PC-3 (cell line): ENCODE measurements around the gene CSNK1A1. TPM values are rescaled to one million over a fixed set of nuclear protein-coding genes. Genes with fewer than 3 reads are reported as not detected.

Experiments used
- ATAC-seq: fragments of 200-7000 bp; cut with Tn5 transposase; 2 replicates; pipeline ENCODE4 v1.9.1; 2020; ENCODE audit warnings: mild to moderate bottlenecking, moderate library complexity
- BruUV-seq: library from RNA; stranded (reverse); fragments of 400-500 nt; replicated peaks from 2 replicates; lab custom pipeline; 2021; lab: Mats Ljungman, UMichigan
- CTCF ChIA-PET: fragments of 300-600 bp; sonication (Branson Sonifier 250); formaldehyde crosslinking; loops from one replicate; lab custom pipeline; 2022; ENCODE audit warnings: antibody characterized with exemption; lab: Charles Lee
- POLR2A ChIA-PET: fragments of 300-600 bp; sonication (Branson Sonifier 250); formaldehyde crosslinking; loops from one replicate; lab custom pipeline; 2022; ENCODE audit warnings: antibody characterized with exemption; ENCODE audit not compliant: unreplicated experiment; lab: Charles Lee
- DNase-seq: peaks from one replicate; pipeline ENCODE4 v3.0.0-alpha.2; 2015
- H2AFZ ChIP-seq: fragments of 300-600 bp; sonication (generic); 2 replicates; pipeline ENCODE4 v1.6.0; 2016; ENCODE audit warnings: antibody characterized with exemption, low read length
- H3F3A ChIP-seq: fragments of 300-600 bp; sonication (generic); one replicate; pipeline ENCODE4 v1.6.0; 2017; ENCODE audit warnings: antibody characterized with exemption, low read length, control low read depth, mild to moderate bottlenecking; ENCODE audit not compliant: unreplicated experiment
- H3K27ac ChIP-seq: fragments of 300-600 bp; sonication (generic); 2 replicates; pipeline ENCODE4 v1.5.1; 2016; ENCODE audit warnings: mild to moderate bottlenecking, low read length
- H3K27me3 ChIP-seq: fragments of 300-600 bp; sonication (generic); 2 replicates; pipeline ENCODE4 v1.6.1; 2016; ENCODE audit warnings: low read length, mixed read lengths
- H3K36me3 ChIP-seq: fragments of 300-600 bp; sonication (generic); 2 replicates; pipeline ENCODE4 v1.6.1; 2016; ENCODE audit warnings: low read depth, mixed run types, low read length, mixed read lengths
- H3K4me1 ChIP-seq: fragments of 300-600 bp; sonication (generic); 2 replicates; pipeline ENCODE4 v1.5.1; 2016; ENCODE audit warnings: low read length; ENCODE audit not compliant: insufficient read depth
- H3K4me2 ChIP-seq: fragments of 300-600 bp; sonication (generic); 2 replicates; pipeline ENCODE4 v1.6.0; 2016; ENCODE audit warnings: low read length
- H3K4me3 ChIP-seq: fragments of 300-600 bp; sonication (generic); 2 replicates; pipeline ENCODE4 v1.5.1; 2016; ENCODE audit warnings: mild to moderate bottlenecking, low read length, mixed read lengths
- H3K79me2 ChIP-seq: fragments of 300-600 bp; sonication (generic); 2 replicates; pipeline ENCODE4 v1.6.1; 2017; ENCODE audit warnings: low read length, mixed read lengths
- H3K9ac ChIP-seq: fragments of 300-600 bp; sonication (generic); 2 replicates; pipeline ENCODE4 v1.6.0; 2016; ENCODE audit warnings: mild to moderate bottlenecking, low read length
- H3K9me2 ChIP-seq: fragments of 300-600 bp; sonication (generic); replicated peaks from 2 replicates; pipeline ENCODE4 v1.6.1; 2016; ENCODE audit warnings: mixed run types, low read length, mixed read lengths
- H3K9me3 ChIP-seq: fragments of 300-600 bp; sonication (generic); 2 replicates; pipeline ENCODE4 v1.6.1; 2016; ENCODE audit warnings: low read length, mixed read lengths
- H4K20me1 ChIP-seq: fragments of 300-600 bp; sonication (generic); 2 replicates; pipeline ENCODE4 v1.6.1; 2016; ENCODE audit warnings: low read length, mixed read lengths
- EZH2 ChIP-seq: fragments of 300-600 bp; sonication (generic); IDR thresholded peaks from one replicate; pipeline ENCODE4 v1.6.1; 2017; ENCODE audit warnings: antibody characterized with exemption, mild to moderate bottlenecking, low read length; ENCODE audit not compliant: unreplicated experiment
- EZH2phosphoT487 ChIP-seq: fragments of 300-600 bp; sonication (generic); IDR thresholded peaks from 2 replicates; pipeline ENCODE4 v1.6.1; 2018; ENCODE audit warnings: mild to moderate bottlenecking, antibody characterized with exemption, low read length, borderline replicate concordance
- intact Hi-C: fragments of 100-400 bp; cut with micrococcal nuclease; formaldehyde crosslinking; loops from 2 replicates; pipeline ENCODE4 v1.9.0; 2023
- total RNA-seq: library from RNA; depleted of rRNA; stranded (reverse); fragments of >200 nt; gene quantifications from 2 replicates; pipeline ENCODE4 v1.2.3, GENCODE V29; 2014
- TF ChIP-seq, protein P1 (sequence below): fragments of 300-600 bp; sonication (generic); conservative IDR thresholded peaks from 2 replicates; pipeline ENCODE4 v1.5.1; 2017; ENCODE audit warnings: antibody characterized with exemption, low read depth, mild to moderate bottlenecking, low read length

The CSNK1A1 gene
- total RNA-seq, 1 experiment from 2014 or later, result 586 TPM

DNA sequence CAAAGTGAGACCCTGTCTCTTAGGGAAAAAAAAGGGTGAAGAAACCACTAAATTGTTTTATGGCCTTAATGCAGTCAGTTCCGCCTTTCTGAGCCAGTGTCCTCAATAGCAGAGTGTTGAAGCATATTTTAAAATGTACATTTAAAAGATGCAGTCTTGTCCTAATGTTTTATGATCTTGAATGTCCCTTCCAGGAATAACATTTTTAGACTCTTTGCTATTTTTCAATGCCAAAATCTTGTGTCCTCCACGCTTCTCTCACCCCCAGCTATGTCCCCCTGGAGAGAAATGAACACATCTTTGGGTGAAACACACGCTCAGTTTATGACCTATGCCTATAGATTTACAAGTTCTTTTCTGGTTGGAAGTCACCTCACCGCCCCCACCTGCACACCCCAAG is 69.8 kb downstream of the CSNK1A1 start:
- no peak overlapping the region for H3K4me2 ChIP-seq
- H3K79me2 ChIP-seq, result no peaks in the 10 kb centered on the region
- no peaks in the 10 kb centered on the region for H4K20me1 ChIP-seq
- H3K9me2 ChIP-seq, result no peaks in the 10 kb centered on the region
- no peak for DNase-seq
- no peaks in the 10 kb centered on the region for H3K36me3 ChIP-seq
- no peaks in the 10 kb centered on the region for H3K27me3 ChIP-seq
- no peaks in the 10 kb centered on the region for H3K9me3 ChIP-seq
- POLR2A ChIA-PET, result interaction anchor here (0.6 kb wide), 1 partner anchor 42 kb away, joined by 3 read pairs; no protein-coding TSS in a partner anchor
- peak overlapping the region; percentile 81; the same call in 1 of the 2 replicates for H3K27ac ChIP-seq
- TF ChIP-seq, protein P1, sequence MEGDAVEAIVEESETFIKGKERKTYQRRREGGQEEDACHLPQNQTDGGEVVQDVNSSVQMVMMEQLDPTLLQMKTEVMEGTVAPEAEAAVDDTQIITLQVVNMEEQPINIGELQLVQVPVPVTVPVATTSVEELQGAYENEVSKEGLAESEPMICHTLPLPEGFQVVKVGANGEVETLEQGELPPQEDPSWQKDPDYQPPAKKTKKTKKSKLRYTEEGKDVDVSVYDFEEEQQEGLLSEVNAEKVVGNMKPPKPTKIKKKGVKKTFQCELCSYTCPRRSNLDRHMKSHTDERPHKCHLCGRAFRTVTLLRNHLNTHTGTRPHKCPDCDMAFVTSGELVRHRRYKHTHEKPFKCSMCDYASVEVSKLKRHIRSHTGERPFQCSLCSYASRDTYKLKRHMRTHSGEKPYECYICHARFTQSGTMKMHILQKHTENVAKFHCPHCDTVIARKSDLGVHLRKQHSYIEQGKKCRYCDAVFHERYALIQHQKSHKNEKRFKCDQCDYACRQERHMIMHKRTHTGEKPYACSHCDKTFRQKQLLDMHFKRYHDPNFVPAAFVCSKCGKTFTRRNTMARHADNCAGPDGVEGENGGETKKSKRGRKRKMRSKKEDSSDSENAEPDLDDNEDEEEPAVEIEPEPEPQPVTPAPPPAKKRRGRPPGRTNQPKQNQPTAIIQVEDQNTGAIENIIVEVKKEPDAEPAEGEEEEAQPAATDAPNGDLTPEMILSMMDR, result no peak
- TF ChIP-seq EZH2phosphoT487 (no peak), EZH2 (no peak)
- no peak overlapping the region for H3K9ac ChIP-seq
- no peak for ATAC-seq
- H3F3A ChIP-seq, result peaks cover 10% of the 10 kb centered on the region
- CTCF ChIA-PET, result no interaction called here
- intact Hi-C loops, result no loop called here
- no peak overlapping the region for H3K4me3 ChIP-seq
- H2AFZ ChIP-seq, result no peak overlapping the region
- peaks cover 45% of the 10 kb centered on the region for H3K4me1 ChIP-seq
- no TSS peak for BruUV-seq

DNA sequence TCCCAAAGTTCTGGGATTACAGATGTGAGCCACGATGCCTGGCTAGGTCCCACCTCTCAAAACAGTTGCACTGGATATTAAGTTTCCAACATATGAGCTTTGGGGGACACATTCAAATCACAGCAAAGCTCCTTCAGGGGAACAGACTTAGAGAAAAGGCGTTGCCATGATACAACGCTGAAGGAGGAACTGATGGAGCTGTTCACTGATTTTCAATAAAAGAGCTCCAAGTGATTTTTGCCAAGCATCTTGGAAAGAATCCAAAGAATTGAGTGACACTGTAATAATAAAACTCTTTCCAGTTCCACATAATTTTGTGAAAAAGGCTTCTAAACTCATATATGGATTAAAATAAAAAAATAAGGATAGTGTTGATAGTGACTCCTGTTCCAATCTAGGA is 72.5 kb downstream of the CSNK1A1 start:
- DNase-seq, result no peak
- H3K4me3 ChIP-seq, result no peak overlapping the region
- H3K4me1 ChIP-seq, result peaks cover 30% of the 10 kb centered on the region
- no TSS peak for BruUV-seq
- no peak overlapping the region for H2AFZ ChIP-seq
- H3K9me3 ChIP-seq, result no peaks in the 10 kb centered on the region
- H3K9me2 ChIP-seq, result no peaks in the 10 kb centered on the region
- ATAC-seq, result no peak
- H3K9ac ChIP-seq, result no peak overlapping the region
- intact Hi-C loops, result no loop called here
- TF ChIP-seq EZH2 (no peak), EZH2phosphoT487 (no peak)
- TF ChIP-seq, protein P1, result no peak
- H3K36me3 ChIP-seq, result no peaks in the 10 kb centered on the region
- H3K4me2 ChIP-seq, result no peak overlapping the region
- H3K27ac ChIP-seq, result no peak overlapping the region
- no peaks in the 10 kb centered on the region for H3K79me2 ChIP-seq
- POLR2A ChIA-PET, result interaction anchor here (0.6 kb wide), 1 partner anchor 76 kb away, joined by 4 read pairs; no protein-coding TSS in a partner anchor
- H3K27me3 ChIP-seq, result no peaks in the 10 kb centered on the region
- H3F3A ChIP-seq, result no peaks in the 10 kb centered on the region
- H4K20me1 ChIP-seq, result no peaks in the 10 kb centered on the region
- CTCF ChIA-PET, result no interaction called here

- intact Hi-C loops, result no loop called here
- no peaks in the 10 kb centered on the region for H4K20me1 ChIP-seq
- no peaks in the 10 kb centered on the region for H3K9me3 ChIP-seq
- ATAC-seq, result no peak
- no peak overlapping the region for H2AFZ ChIP-seq
- no peaks in the 10 kb centered on the region for H3K27me3 ChIP-seq
- no peaks in the 10 kb centered on the region for H3K36me3 ChIP-seq
- H3K4me3 ChIP-seq, result no peak overlapping the region
- ChIA-PET CTCF (no interaction called here), POLR2A (interaction anchor here (0.6 kb wide), 1 partner anchor 130 kb away, joined by 15 read pairs; no protein-coding TSS in a partner anchor)
- no peak for TF ChIP-seq EZH2phosphoT487
- TF ChIP-seq, protein P1, result no peak
- no peaks in the 10 kb centered on the region for H3K79me2 ChIP-seq
- BruUV-seq, result no TSS peak
- H3K4me2 ChIP-seq, result no peak overlapping the region
- no peak overlapping the region for H3K9ac ChIP-seq
- no peaks in the 10 kb centered on the region for H3K9me2 ChIP-seq
- no peak overlapping the region for H3K27ac ChIP-seq
- no peak for DNase-seq
- peaks cover 21% of the 10 kb centered on the region for H3K4me1 ChIP-seq
- H3F3A ChIP-seq, result no peaks in the 10 kb centered on the region
Measured at GRCh38 chr5:149475777-149476176, 75.5 kb downstream of the CSNK1A1 start.
